HL-60 (cell line): ENCODE measurements around the gene COL28A1.

Experiments used
- DNase-seq, 2 experiments: peaks; one replicate each; pipeline ENCODE4 v3.0.0-alpha.2; 2010 to 2020; ENCODE audit warnings: low read depth in 1 of 2, low spot score in 1 of 2
- H3K27ac ChIP-seq: fragments of 250-450 bp; sonication (Bioruptor Pico); replicated peaks from 2 replicates; pipeline ENCODE4 v1.5.1; 2020; ENCODE audit warnings: mild to moderate bottlenecking, moderate library complexity
- H3K27me3 ChIP-seq: fragments of 250-450 bp; sonication (Bioruptor Pico); 2 replicates; pipeline ENCODE4 v1.5.1; 2021; ENCODE audit warnings: mild to moderate bottlenecking, moderate library complexity; ENCODE audit not compliant: insufficient read depth, poor library complexity, severe bottlenecking
- H3K4me3 ChIP-seq: replicated peaks from 2 replicates; pipeline ENCODE4 v1.5.1; 2011; ENCODE audit warnings: mild to moderate bottlenecking, control low read depth, low read length; ENCODE audit not compliant: insufficient read depth
- CTCF ChIP-seq: IDR thresholded peaks from one replicate; pipeline ENCODE4 v1.5.1; 2011; ENCODE audit warnings: low read length, control low read depth, inconsistent platforms; ENCODE audit not compliant: insufficient read depth
- GABPA ChIP-seq: IDR thresholded peaks from 2 replicates; pipeline ENCODE4 v1.6.1; 2012; ENCODE audit warnings: low read depth
- POLR2AphosphoS5 ChIP-seq: IDR thresholded peaks from 2 replicates; pipeline ENCODE4 v1.6.1; 2012; ENCODE audit warnings: low read depth
- SPI1 ChIP-seq: IDR thresholded peaks from 2 replicates; pipeline ENCODE4 v1.6.1; 2012; ENCODE audit warnings: low read depth, mild to moderate bottlenecking, borderline replicate concordance
- TF ChIP-seq, protein P1 (sequence below): IDR thresholded peaks from 2 replicates; pipeline ENCODE4 v1.6.1; 2012; ENCODE audit warnings: low read depth; ENCODE audit not compliant: insufficient replicate concordance

COL28A1 gene

GRCh38 chr7:7490003-7490402 is 45.7 kb downstream of the COL28A1 start:
- Histone ChIP-seq H3K27ac (no peak overlapping the region), H3K27me3 (no peaks in the 10 kb centered on the region), H3K4me3 (no peak overlapping the region)
- no peak for TF ChIP-seq CTCF
- TF ChIP-seq GABPA = no peak
- TF ChIP-seq, protein P1, sequence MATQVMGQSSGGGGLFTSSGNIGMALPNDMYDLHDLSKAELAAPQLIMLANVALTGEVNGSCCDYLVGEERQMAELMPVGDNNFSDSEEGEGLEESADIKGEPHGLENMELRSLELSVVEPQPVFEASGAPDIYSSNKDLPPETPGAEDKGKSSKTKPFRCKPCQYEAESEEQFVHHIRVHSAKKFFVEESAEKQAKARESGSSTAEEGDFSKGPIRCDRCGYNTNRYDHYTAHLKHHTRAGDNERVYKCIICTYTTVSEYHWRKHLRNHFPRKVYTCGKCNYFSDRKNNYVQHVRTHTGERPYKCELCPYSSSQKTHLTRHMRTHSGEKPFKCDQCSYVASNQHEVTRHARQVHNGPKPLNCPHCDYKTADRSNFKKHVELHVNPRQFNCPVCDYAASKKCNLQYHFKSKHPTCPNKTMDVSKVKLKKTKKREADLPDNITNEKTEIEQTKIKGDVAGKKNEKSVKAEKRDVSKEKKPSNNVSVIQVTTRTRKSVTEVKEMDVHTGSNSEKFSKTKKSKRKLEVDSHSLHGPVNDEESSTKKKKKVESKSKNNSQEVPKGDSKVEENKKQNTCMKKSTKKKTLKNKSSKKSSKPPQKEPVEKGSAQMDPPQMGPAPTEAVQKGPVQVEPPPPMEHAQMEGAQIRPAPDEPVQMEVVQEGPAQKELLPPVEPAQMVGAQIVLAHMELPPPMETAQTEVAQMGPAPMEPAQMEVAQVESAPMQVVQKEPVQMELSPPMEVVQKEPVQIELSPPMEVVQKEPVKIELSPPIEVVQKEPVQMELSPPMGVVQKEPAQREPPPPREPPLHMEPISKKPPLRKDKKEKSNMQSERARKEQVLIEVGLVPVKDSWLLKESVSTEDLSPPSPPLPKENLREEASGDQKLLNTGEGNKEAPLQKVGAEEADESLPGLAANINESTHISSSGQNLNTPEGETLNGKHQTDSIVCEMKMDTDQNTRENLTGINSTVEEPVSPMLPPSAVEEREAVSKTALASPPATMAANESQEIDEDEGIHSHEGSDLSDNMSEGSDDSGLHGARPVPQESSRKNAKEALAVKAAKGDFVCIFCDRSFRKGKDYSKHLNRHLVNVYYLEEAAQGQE = no peak
- TF ChIP-seq POLR2AphosphoS5 = no peak
- TF ChIP-seq SPI1 = no peak; the same call in 1 of the 2 replicates
- DNase-seq = no peak

GRCh38 chr7:7489546-7489945 is 46.1 kb downstream of the COL28A1 start:
- Histone ChIP-seq H3K27me3 (no peaks in the 10 kb centered on the region), H3K4me3 (no peak overlapping the region), H3K27ac (no peak overlapping the region)
- no peak for DNase-seq
- no peak for TF ChIP-seq GABPA
- no peak for TF ChIP-seq SPI1
- no peak for TF ChIP-seq CTCF
- no peak for TF ChIP-seq POLR2AphosphoS5
- TF ChIP-seq, protein P1 = no peak

- Histone ChIP-seq H3K27ac (no peak overlapping the region), H3K4me3 (no peak overlapping the region), H3K27me3 (no peaks in the 10 kb centered on the region)
- no peak for DNase-seq
- TF ChIP-seq CTCF (no peak), POLR2AphosphoS5 (no peak), GABPA (no peak), SPI1 (no peak)
- TF ChIP-seq, protein P1 = no peak
Measured at GRCh38 chr7:7486362-7486761, 49.3 kb downstream of the COL28A1 start.
